Gastroesophageal sphincter (tissue), 3 donors: Measurements from ENCODE around the gene GRID2.

Experiments
- CTCF ChIP-seq, 4 experiments: fragments of 200-600 bp in 2 of 4; fragments of 450-650 bp in 2 of 4; sonication (generic) in 1 of 4; IDR thresholded peaks; one replicate each; pipeline ENCODE4 v1.5.1; 2017 to 2019; ENCODE audit warnings: antibody characterized with exemption in 4 of 4, mild to moderate bottlenecking in 2 of 4, moderate library complexity in 2 of 4
- EP300 ChIP-seq: sonication (generic); formaldehyde crosslinking; IDR thresholded peaks from one replicate; pipeline ENCODE4 v1.6.1; 2017; ENCODE audit warnings: antibody characterized with exemption, mild to moderate bottlenecking
- POLR2A ChIP-seq, 2 donors: fragments of 450-650 bp; IDR thresholded peaks; one replicate each; pipeline ENCODE4 v1.6.1; 2017; ENCODE audit warnings: antibody characterized with exemption in 2 of 2, mild to moderate bottlenecking in 2 of 2, moderate library complexity in 1 of 2
- POLR2AphosphoS5 ChIP-seq: sonication (generic); formaldehyde crosslinking; IDR thresholded peaks from one replicate; pipeline ENCODE4 v1.6.1; 2017; ENCODE audit warnings: antibody characterized with exemption

- TF ChIP-seq CTCF (IDR thresholded peaks at IDR 0.05) (no peak), POLR2A (IDR thresholded peaks at IDR 0.05) (no peak), POLR2AphosphoS5 (no peak), EP300 (no peak)
Measured at GRCh38 chr4:93781198-93781597, 1477.4 kb downstream of the GRID2 start.
